K562 (cell line): Measurements from ENCODE around the gene LMBR1. TPM values are rescaled to one million over a fixed set of nuclear protein-coding genes. Genes with fewer than 3 reads are reported as not detected.

Experiments
- CSDE1 ChIP-seq, 2 experiments: fragments of 450-650 bp; IDR thresholded peaks; 2 replicates each; pipeline ENCODE4 v1.6.1; 2016; ENCODE audit warnings: mild to moderate bottlenecking in 1 of 2
- ELF4 ChIP-seq: fragments of 450-650 bp; formaldehyde crosslinking; IDR thresholded peaks from 2 replicates; pipeline ENCODE4 v1.4.0; 2022; ENCODE audit warnings: missing genetic modification characterization
- FOXA1 ChIP-seq: fragments of 450-650 bp; IDR thresholded peaks from 2 replicates; pipeline ENCODE4 v1.6.1; 2016; ENCODE audit warnings: mild to moderate bottlenecking, borderline replicate concordance
- MEIS2 ChIP-seq: fragments of 450-650 bp; IDR thresholded peaks from 2 replicates; pipeline ENCODE4 v1.6.1; 2014; ENCODE audit warnings: mild to moderate bottlenecking; ENCODE audit not compliant: partially characterized antibody
- MIER1 ChIP-seq: fragments of 450-650 bp; IDR thresholded peaks from 2 replicates; pipeline ENCODE4 v1.6.1; 2016; ENCODE audit warnings: antibody characterized with exemption, mild to moderate bottlenecking, low read depth
- NR3C1 ChIP-seq: sonication (generic); formaldehyde crosslinking; IDR thresholded peaks from 2 replicates; pipeline ENCODE4 v1.8.1; 2022; ENCODE audit warnings: missing genetic modification reagents
- PHF21A ChIP-seq: fragments of 450-650 bp; IDR thresholded peaks from 2 replicates; pipeline ENCODE4 v1.6.1; 2017; ENCODE audit warnings: low read depth, borderline replicate concordance
- POLR3A ChIP-seq: IDR thresholded peaks from 2 replicates; pipeline ENCODE4 v1.6.1; 2011; ENCODE audit warnings: borderline replicate concordance, mild to moderate bottlenecking, moderate library complexity; ENCODE audit not compliant: insufficient read length, insufficient read depth; ENCODE audit errors: extremely low read depth
- PREB ChIP-seq: sonication (generic); formaldehyde crosslinking; IDR thresholded peaks from 2 replicates; pipeline ENCODE4 v1.8.1; 2023; ENCODE audit warnings: mild to moderate bottlenecking, missing genetic modification reagents
- PTRF ChIP-seq: fragments of 450-650 bp; IDR thresholded peaks from 2 replicates; pipeline ENCODE4 v1.6.1; 2016; ENCODE audit warnings: mild to moderate bottlenecking, missing genetic modification characterization, missing compliant biosample characterization
- PTTG1 ChIP-seq: fragments of 450-650 bp; IDR thresholded peaks from 2 replicates; pipeline ENCODE4 v1.6.1; 2016; ENCODE audit warnings: low read depth, mild to moderate bottlenecking, missing genetic modification characterization, missing compliant biosample characterization
- PYGO2 ChIP-seq: fragments of 450-650 bp; IDR thresholded peaks from 2 replicates; pipeline ENCODE4 v1.6.1; 2016; ENCODE audit warnings: mild to moderate bottlenecking, missing genetic modification characterization, moderate library complexity, missing compliant biosample characterization
- SIX5 ChIP-seq, 2 experiments: IDR thresholded peaks; 2 replicates each; pipeline ENCODE4 v1.6.1; 2011; ENCODE audit warnings: low read length in 2 of 2, borderline replicate concordance in 1 of 2, low read depth in 1 of 2, mild to moderate bottlenecking in 1 of 2, moderate library complexity in 1 of 2; ENCODE audit not compliant: insufficient read depth in 1 of 2
- U2AF2 ChIP-seq: fragments of 200-400 bp; formaldehyde crosslinking; optimal IDR thresholded peaks from 2 replicates; pipeline ENCODE3; 2017; ENCODE audit warnings: low read depth, mild to moderate bottlenecking, low read length
- ZBTB8A ChIP-seq: fragments of 450-650 bp; IDR thresholded peaks from 2 replicates; pipeline ENCODE4 v1.6.1; 2018; ENCODE audit warnings: mild to moderate bottlenecking, moderate library complexity; ENCODE audit not compliant: partially characterized antibody
- ZFX ChIP-seq: sonication (generic); formaldehyde crosslinking; IDR thresholded peaks from 2 replicates; pipeline ENCODE4 v1.8.0; 2022; ENCODE audit warnings: mild to moderate bottlenecking, missing genetic modification reagents, moderate library complexity
- ZNF143 ChIP-seq: sonication (generic); formaldehyde crosslinking; IDR thresholded peaks from 2 replicates; pipeline ENCODE4 v1.9.0; 2022; ENCODE audit warnings: mild to moderate bottlenecking, missing genetic modification reagents
- ZNF146 ChIP-seq: IDR thresholded peaks from one replicate; pipeline ENCODE4 v1.6.1; 2018; ENCODE audit warnings: missing compliant biosample characterization; ENCODE audit not compliant: unreplicated experiment
- ZNF165 ChIP-seq: fragments of 250-450 bp; sonication (Bioruptor Pico); IDR thresholded peaks from 2 replicates; pipeline ENCODE4 v1.4.0; 2020; ENCODE audit warnings: borderline replicate concordance
- polyA plus RNA-seq, 8 experiments: library from polyadenylated mRNA; depleted of rRNA in 4 of 8; stranded (reverse) in 5 of 8; unstranded in 3 of 8; fragments of >200 nt; fragmentation: Nextera tagmentation in 2 of 8; fragmentation: Illumina TruSeq in 1 of 8; extraction: Ambion mirVana in 2 of 8; extraction: Trizol in 1 of 8; gene quantifications; 2 replicates each; pipeline versions ENCODE4 v1.2.1 to v1.2.3, GENCODE V29; 2011 to 2014; ENCODE audit warnings: inconsistent platforms in 1 of 8, missing spikeins in 1 of 8
- total RNA-seq, 7 experiments: library from RNA; depleted of rRNA in 6 of 7; stranded (reverse); fragments of >200 nt in 6 of 7; fragmentation: Illumina TruSeq in 2 of 7; extraction: Trizol in 2 of 7; gene quantifications; 2 replicates each; pipeline versions ENCODE4 v1.2.1 to v1.2.3, GENCODE V29; 2011 to 2021; ENCODE audit warnings: low replicate concordance in 1 of 7
- TF ChIP-seq, protein P1 (sequence below): fragments of 450-650 bp; formaldehyde crosslinking; IDR thresholded peaks from 2 replicates; pipeline ENCODE4 v1.4.0; 2020; ENCODE audit warnings: mild to moderate bottlenecking, moderate library complexity
- TF ChIP-seq, protein P2 (sequence below): sonication (generic); formaldehyde crosslinking; IDR thresholded peaks from 2 replicates; pipeline ENCODE4 v1.9.0; 2022; ENCODE audit warnings: mild to moderate bottlenecking, missing genetic modification reagents
- TF ChIP-seq, protein P3 (sequence below): fragments of 250-450 bp; sonication (Bioruptor Pico); IDR thresholded peaks from 2 replicates; pipeline ENCODE4 v1.8.0; 2022; ENCODE audit warnings: inconsistent platforms
- TF ChIP-seq, protein P4 (sequence below): sonication (generic); formaldehyde crosslinking; IDR thresholded peaks from 2 replicates; pipeline ENCODE4 v1.8.0; 2022; ENCODE audit warnings: mild to moderate bottlenecking, missing genetic modification reagents

The LMBR1 gene
- total and polyA plus RNA-seq, 9 of the 15 experiments (the other 6 are each of a cell fraction or from before 2014, with no cell fraction given) = 7.7 to 90.0 (median 59.9) TPM

DNA sequence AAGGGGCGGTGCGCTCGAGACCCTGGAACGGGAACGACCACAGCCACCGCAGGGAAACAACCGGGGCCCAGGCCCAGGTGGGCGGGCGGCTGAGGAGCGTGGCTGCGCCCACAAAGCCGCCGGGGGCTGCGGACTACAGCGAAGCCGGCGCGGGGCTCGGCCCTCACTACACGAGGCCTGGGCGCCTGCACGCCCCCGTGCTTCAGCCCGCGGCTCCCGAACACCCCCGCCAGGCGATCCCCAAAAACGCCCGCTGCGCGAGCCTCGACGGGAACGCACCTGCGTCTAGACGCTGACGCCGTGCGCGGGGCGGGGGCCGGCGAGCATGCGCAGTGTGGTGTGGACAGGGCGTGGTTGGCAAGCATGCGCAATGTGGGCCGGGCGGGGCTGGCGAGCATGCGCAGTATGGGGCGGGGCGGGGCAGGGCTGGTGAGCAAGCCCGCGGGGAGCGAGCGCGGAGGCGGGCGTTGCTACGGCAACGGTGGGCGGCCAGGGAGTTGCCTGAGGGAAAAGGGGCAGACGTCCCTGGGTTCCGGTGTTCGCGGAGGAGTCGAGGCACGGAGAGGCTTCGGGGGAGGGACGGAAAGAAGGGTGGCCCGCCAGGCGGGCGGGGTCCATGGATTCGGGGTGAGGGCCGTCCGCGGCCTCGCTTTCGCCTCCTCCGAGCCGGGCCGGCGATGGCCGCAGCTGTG is 252.6 kb downstream of the LMBR1 start, which contains the start of gene RNF32 (continued):
- peak; percentile 8 for TF ChIP-seq ZNF146 (CRISPR knock-in tag)
- TF ChIP-seq, protein P1, sequence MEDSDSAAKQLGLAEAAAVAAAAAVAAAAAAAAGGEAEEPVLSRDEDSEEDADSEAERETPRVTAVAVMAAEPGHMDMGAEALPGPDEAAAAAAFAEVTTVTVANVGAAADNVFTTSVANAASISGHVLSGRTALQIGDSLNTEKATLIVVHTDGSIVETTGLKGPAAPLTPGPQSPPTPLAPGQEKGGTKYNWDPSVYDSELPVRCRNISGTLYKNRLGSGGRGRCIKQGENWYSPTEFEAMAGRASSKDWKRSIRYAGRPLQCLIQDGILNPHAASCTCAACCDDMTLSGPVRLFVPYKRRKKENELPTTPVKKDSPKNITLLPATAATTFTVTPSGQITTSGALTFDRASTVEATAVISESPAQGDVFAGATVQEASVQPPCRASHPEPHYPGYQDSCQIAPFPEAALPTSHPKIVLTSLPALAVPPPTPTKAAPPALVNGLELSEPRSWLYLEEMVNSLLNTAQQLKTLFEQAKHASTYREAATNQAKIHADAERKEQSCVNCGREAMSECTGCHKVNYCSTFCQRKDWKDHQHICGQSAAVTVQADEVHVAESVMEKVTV (CRISPR knock-in tag) = no peak
- no peak for TF ChIP-seq PTTG1
- TF ChIP-seq PYGO2 = no peak
- TF ChIP-seq PREB (CRISPR knock-in tag) = no peak
- TF ChIP-seq, protein P2, sequence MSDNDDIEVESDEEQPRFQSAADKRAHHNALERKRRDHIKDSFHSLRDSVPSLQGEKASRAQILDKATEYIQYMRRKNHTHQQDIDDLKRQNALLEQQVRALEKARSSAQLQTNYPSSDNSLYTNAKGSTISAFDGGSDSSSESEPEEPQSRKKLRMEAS = peak; percentile 98
- peak; percentile 95 for TF ChIP-seq NR3C1 (CRISPR knock-in tag)
- TF ChIP-seq PHF21A = peak; percentile 50; the same call in 1 of the 2 replicates
- TF ChIP-seq, protein P3, sequence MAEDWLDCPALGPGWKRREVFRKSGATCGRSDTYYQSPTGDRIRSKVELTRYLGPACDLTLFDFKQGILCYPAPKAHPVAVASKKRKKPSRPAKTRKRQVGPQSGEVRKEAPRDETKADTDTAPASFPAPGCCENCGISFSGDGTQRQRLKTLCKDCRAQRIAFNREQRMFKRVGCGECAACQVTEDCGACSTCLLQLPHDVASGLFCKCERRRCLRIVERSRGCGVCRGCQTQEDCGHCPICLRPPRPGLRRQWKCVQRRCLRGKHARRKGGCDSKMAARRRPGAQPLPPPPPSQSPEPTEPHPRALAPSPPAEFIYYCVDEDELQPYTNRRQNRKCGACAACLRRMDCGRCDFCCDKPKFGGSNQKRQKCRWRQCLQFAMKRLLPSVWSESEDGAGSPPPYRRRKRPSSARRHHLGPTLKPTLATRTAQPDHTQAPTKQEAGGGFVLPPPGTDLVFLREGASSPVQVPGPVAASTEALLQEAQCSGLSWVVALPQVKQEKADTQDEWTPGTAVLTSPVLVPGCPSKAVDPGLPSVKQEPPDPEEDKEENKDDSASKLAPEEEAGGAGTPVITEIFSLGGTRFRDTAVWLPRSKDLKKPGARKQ (CRISPR knock-in tag) = no peak; the same call in 1 of the 2 replicates
- TF ChIP-seq ZNF165 (CRISPR knock-in tag) = no peak
- no peak for TF ChIP-seq MIER1
- TF ChIP-seq PTRF (tag) = no peak
- no peak for TF ChIP-seq SIX5 (IDR thresholded peaks at IDR 0.05; ENCODE audit: borderline replicate concordance in 1 of 2, insufficient read depth in 1 of 2, low read depth in 1 of 2, low read length in 2 of 2)
- peak; percentile 94 for TF ChIP-seq ZFX (CRISPR knock-in tag)
- TF ChIP-seq, protein P4, sequence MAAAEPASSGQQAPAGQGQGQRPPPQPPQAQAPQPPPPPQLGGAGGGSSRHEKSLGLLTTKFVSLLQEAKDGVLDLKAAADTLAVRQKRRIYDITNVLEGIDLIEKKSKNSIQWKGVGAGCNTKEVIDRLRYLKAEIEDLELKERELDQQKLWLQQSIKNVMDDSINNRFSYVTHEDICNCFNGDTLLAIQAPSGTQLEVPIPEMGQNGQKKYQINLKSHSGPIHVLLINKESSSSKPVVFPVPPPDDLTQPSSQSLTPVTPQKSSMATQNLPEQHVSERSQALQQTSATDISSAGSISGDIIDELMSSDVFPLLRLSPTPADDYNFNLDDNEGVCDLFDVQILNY (CRISPR knock-in tag) = peak; percentile 94; the same call in 1 of the 2 replicates
- peak; percentile 79; the same call in 1 of the 2 replicates for TF ChIP-seq ELF4 (CRISPR knock-in tag)
- no peak for TF ChIP-seq FOXA1
- no peak for TF ChIP-seq U2AF2
- TF ChIP-seq ZBTB8A = no peak
- TF ChIP-seq MEIS2 = peak; percentile 97
- peak; percentile 63; the same call in 1 of the 2 replicates for TF ChIP-seq ZNF143
- no peak for TF ChIP-seq POLR3A
- TF ChIP-seq CSDE1 (IDR thresholded peaks at IDR 0.05) = peak in 1 of 2 experiments; percentile 95; a peak in 2 of 4 replicates
